ENCODE results near the gene SNPH. TPM values are rescaled to one million over a fixed set of nuclear protein-coding genes. Genes with fewer than 3 reads are reported as not detected.
"Not testable (repeated sequence)": the region's sequence is repeated elsewhere in the genome, so short reads cannot be mapped to it uniquely, and the experiment has no call there.

The SNPH gene
- total RNA-seq, 1 donor from 2014 or later = 6.0 TPM

- no peak for DNase-seq (ENCODE audit: low spot score)
Measured at GRCh38 chr20:1338801-1339200, 72.7 kb downstream of the SNPH start.

- DNase-seq (ENCODE audit: low spot score) = no peak
Measured at GRCh38 chr20:1341561-1342265, 75.6 kb downstream of the SNPH start.

GRCh38 chr20:1343446-1344124 lies 77.5 kb downstream of the SNPH start:
- not testable (repeated sequence) for DNase-seq (ENCODE audit: low spot score)

- DNase-seq (ENCODE audit: low spot score) = no peak
Measured at GRCh38 chr20:1345030-1345755, 79.1 kb downstream of the SNPH start.

- no peak for DNase-seq (ENCODE audit: low spot score)
Measured at GRCh38 chr20:1345756-1346093, 79.6 kb downstream of the SNPH start.

GRCh38 chr20:1346315-1346969 lies 80.3 kb downstream of the SNPH start:
- DNase-seq (ENCODE audit: low spot score) = no peak

GRCh38 chr20:1353956-1354355 lies 87.9 kb downstream of the SNPH start:
- no peak for DNase-seq (ENCODE audit: low spot score)

- no peak for DNase-seq (ENCODE audit: low spot score)
Measured at GRCh38 chr20:1357921-1358671, 92.0 kb downstream of the SNPH start.

Other genes starting within 250 kb of the SNPH start
- 184 TPM for gene PSMF1, start 147.7 kb upstream of the SNPH start, total RNA-seq
- 3.6 TPM for gene TMEM74B, start 81.3 kb upstream of the SNPH start, total RNA-seq
- 1.2 TPM for gene C20orf202, start 62.8 kb upstream of the SNPH start, total RNA-seq
- gene RAD21L1, start 40.2 kb upstream of the SNPH start, total RNA-seq = not detected
- gene SDCBP2, start 62.8 kb downstream of the SNPH start, total RNA-seq = 15.2 TPM
- gene FKBP1A, start 126.8 kb downstream of the SNPH start, total RNA-seq = 260 TPM
- 83.9 TPM for gene NSFL1C, start 200.6 kb downstream of the SNPH start, total RNA-seq
- 3.6 TPM for gene SIRPB2, start 225.1 kb downstream of the SNPH start, total RNA-seq